ENCODE data around the gene CDK4. TPM values are rescaled to one million over a fixed set of nuclear protein-coding genes. Genes with fewer than 3 reads are reported as not detected.

CDK4 gene
- total RNA-seq, 1 donor from 2014 or later, result 140 TPM

- DNase-seq (ENCODE audit: low spot score), result peak; percentile 82
- H3K27ac Mint-ChIP-seq (ENCODE audit: unreplicated experiment), result no peak overlapping the region
- no peak overlapping the region for H3K4me3 Mint-ChIP-seq (ENCODE audit: unreplicated experiment)
- H3K36me3 Mint-ChIP-seq (ENCODE audit: low read depth), result peaks cover 2% of the 10 kb centered on the region
- peaks cover 13% of the 10 kb centered on the region for H3K27me3 Mint-ChIP-seq (ENCODE audit: low read depth)
- no peak for TF ChIP-seq CTCF (IDR thresholded peaks at IDR 0.05)
- H3K4me1 Mint-ChIP-seq (ENCODE audit: low read depth), result peaks cover 11% of the 10 kb centered on the region
- H3K9me3 Mint-ChIP-seq (ENCODE audit: low read depth), result no peaks in the 10 kb centered on the region
Measured at GRCh38 chr12:57730336-57731067, 21.6 kb downstream of the CDK4 start.

GRCh38 chr12:57729321-57729844, 22.7 kb downstream of the CDK4 start:
- DNase-seq (ENCODE audit: low spot score), result no peak
- Mint-ChIP-seq H3K36me3 (ENCODE audit: low read depth) (peaks cover 2% of the 10 kb centered on the region), H3K4me1 (ENCODE audit: low read depth) (peaks cover 10% of the 10 kb centered on the region), H3K27me3 (ENCODE audit: low read depth) (peaks cover 7% of the 10 kb centered on the region), H3K9me3 (ENCODE audit: low read depth) (no peaks in the 10 kb centered on the region), H3K27ac (ENCODE audit: unreplicated experiment) (no peak overlapping the region), H3K4me3 (ENCODE audit: unreplicated experiment) (no peak overlapping the region)
- TF ChIP-seq CTCF (IDR thresholded peaks at IDR 0.05), result no peak

- Mint-ChIP-seq H3K4me1 (ENCODE audit: low read depth) (peaks cover 13% of the 10 kb centered on the region), H3K36me3 (ENCODE audit: low read depth) (peaks cover 2% of the 10 kb centered on the region), H3K4me3 (ENCODE audit: unreplicated experiment) (peak overlapping the region; percentile 33), H3K27ac (ENCODE audit: unreplicated experiment) (no peak overlapping the region), H3K27me3 (ENCODE audit: low read depth) (peaks cover 5% of the 10 kb centered on the region), H3K9me3 (ENCODE audit: low read depth) (no peaks in the 10 kb centered on the region)
- DNase-seq (ENCODE audit: low spot score), result no peak
- no peak for TF ChIP-seq CTCF (IDR thresholded peaks at IDR 0.05)
Measured at GRCh38 chr12:57727758-57728395, 24.2 kb downstream of the CDK4 start.

- Mint-ChIP-seq H3K27ac (ENCODE audit: unreplicated experiment) (peak overlapping the region; percentile 45), H3K4me1 (ENCODE audit: low read depth) (peaks cover 13% of the 10 kb centered on the region), H3K4me3 (ENCODE audit: unreplicated experiment) (peak overlapping the region; percentile 96), H3K36me3 (ENCODE audit: low read depth) (peaks cover 2% of the 10 kb centered on the region), H3K9me3 (ENCODE audit: low read depth) (no peaks in the 10 kb centered on the region), H3K27me3 (ENCODE audit: low read depth) (peaks cover 3% of the 10 kb centered on the region)
- DNase-seq (ENCODE audit: low spot score), result no peak
- TF ChIP-seq CTCF (IDR thresholded peaks at IDR 0.05), result peak; percentile 32
Measured at GRCh38 chr12:57726884-57727757, 25.0 kb downstream of the CDK4 start.

All from chondrocyte (in vitro differentiated cells).